Endothelial cell (in vitro differentiated cells): ENCODE measurements around the gene PSMA7. TPM values are rescaled to one million over a fixed set of nuclear protein-coding genes. Genes with fewer than 3 reads are reported as not detected.
"Not testable (repeated sequence)": the region's sequence is repeated elsewhere in the genome, so short reads cannot be mapped to it uniquely, and the experiment has no call there.

ENCODE experiments used
- DNase-seq: peaks from one replicate; pipeline ENCODE4 v3.0.0; 2021; ENCODE audit warnings: low spot score
- H3K27ac Mint-ChIP-seq: one replicate; pipeline ENCODE4 v1.8.0; 2021; ENCODE audit warnings: mixed read lengths, inconsistent platforms; ENCODE audit not compliant: unreplicated experiment
- H3K27me3 Mint-ChIP-seq: one replicate; pipeline ENCODE4 v1.8.0; 2021; ENCODE audit warnings: mild to moderate bottlenecking, moderate library complexity, mixed read lengths, inconsistent platforms; ENCODE audit not compliant: unreplicated experiment
- H3K36me3 Mint-ChIP-seq: one replicate; pipeline ENCODE4 v1.8.0; 2021; ENCODE audit warnings: mild to moderate bottlenecking, low read depth, mixed read lengths, inconsistent platforms; ENCODE audit not compliant: unreplicated experiment
- H3K4me1 Mint-ChIP-seq: one replicate; pipeline ENCODE4 v1.8.0; 2021; ENCODE audit warnings: mild to moderate bottlenecking, mixed read lengths, inconsistent platforms; ENCODE audit not compliant: unreplicated experiment
- H3K4me3 Mint-ChIP-seq: one replicate; pipeline ENCODE4 v1.8.0; 2021; ENCODE audit warnings: mild to moderate bottlenecking, mixed read lengths, inconsistent platforms; ENCODE audit not compliant: unreplicated experiment
- H3K9me3 Mint-ChIP-seq: one replicate; pipeline ENCODE4 v1.8.0; 2021; ENCODE audit warnings: mixed read lengths, inconsistent platforms; ENCODE audit not compliant: unreplicated experiment
- CTCF ChIP-seq: fragments of 200-600 bp; sonication (generic); IDR thresholded peaks from one replicate; pipeline ENCODE4 v1.5.0; 2021; ENCODE audit warnings: antibody characterized with exemption; ENCODE audit not compliant: unreplicated experiment
- total RNA-seq: library from RNA; stranded (reverse); fragmentation: NEBNext Ultra II Directional; extraction: Animal tissue kit (Norgen Biotek cat#: 25700); gene quantifications from one replicate; pipeline ENCODE4 v1.2.1, GENCODE V29; 2021; ENCODE audit not compliant: unreplicated experiment

Gene PSMA7
- total RNA-seq, 1 donor from 2014 or later = 302 TPM

- peaks cover 3% of the 10 kb centered on the region for H3K36me3 Mint-ChIP-seq
- H3K27ac Mint-ChIP-seq = no peak overlapping the region
- no peak overlapping the region for H3K4me3 Mint-ChIP-seq
- no peak for TF ChIP-seq CTCF
- H3K27me3 Mint-ChIP-seq = peaks cover 6% of the 10 kb centered on the region
- no peak for DNase-seq
- H3K4me1 Mint-ChIP-seq = peaks cover 2% of the 10 kb centered on the region
- no peaks in the 10 kb centered on the region for H3K9me3 Mint-ChIP-seq
These were observed 25.5 kb downstream of the PSMA7 start for GRCh38 chr20:62117658-62118057.

GRCh38 chr20:62117362-62117646 is 25.9 kb downstream of the PSMA7 start:
- H3K27me3 Mint-ChIP-seq = peaks cover 6% of the 10 kb centered on the region
- no peak for TF ChIP-seq CTCF
- H3K4me1 Mint-ChIP-seq = peaks cover 2% of the 10 kb centered on the region
- H3K36me3 Mint-ChIP-seq = peaks cover 3% of the 10 kb centered on the region
- no peak overlapping the region for H3K4me3 Mint-ChIP-seq
- no peak overlapping the region for H3K27ac Mint-ChIP-seq
- no peak for DNase-seq
- no peaks in the 10 kb centered on the region for H3K9me3 Mint-ChIP-seq

GRCh38 chr20:62116558-62117361 is 26.4 kb downstream of the PSMA7 start:
- Mint-ChIP-seq H3K4me1 (peaks cover 2% of the 10 kb centered on the region), H3K9me3 (no peaks in the 10 kb centered on the region), H3K36me3 (peaks cover 3% of the 10 kb centered on the region), H3K27ac (no peak overlapping the region), H3K27me3 (peaks cover 6% of the 10 kb centered on the region), H3K4me3 (no peak overlapping the region)
- DNase-seq = no peak
- no peak for TF ChIP-seq CTCF

- not testable (repeated sequence) for H3K27ac Mint-ChIP-seq, H3K9me3 Mint-ChIP-seq, H3K4me1 Mint-ChIP-seq, DNase-seq, H3K27me3 Mint-ChIP-seq, H3K4me3 Mint-ChIP-seq, H3K36me3 Mint-ChIP-seq
These were observed 27.3 kb downstream of the PSMA7 start for GRCh38 chr20:62115800-62116407.

GRCh38 chr20:62114894-62115293 is 28.3 kb downstream of the PSMA7 start:
- no peak for TF ChIP-seq CTCF
- no peaks in the 10 kb centered on the region for H3K9me3 Mint-ChIP-seq
- no peaks in the 10 kb centered on the region for H3K4me1 Mint-ChIP-seq
- H3K27ac Mint-ChIP-seq = no peak overlapping the region
- H3K27me3 Mint-ChIP-seq = peaks cover 8% of the 10 kb centered on the region
- no peak overlapping the region for H3K4me3 Mint-ChIP-seq
- no peak for DNase-seq
- peaks cover 4% of the 10 kb centered on the region for H3K36me3 Mint-ChIP-seq
